GM12891 (cell line): Measurements from ENCODE around the gene ZDHHC4.

ENCODE experiments used
- POLR2A ChIP-seq: IDR thresholded peaks from 2 replicates; pipeline ENCODE4 v1.6.1; 2011; ENCODE audit warnings: low read depth, low read length, control low read depth
- POLR2AphosphoS5 ChIP-seq: IDR thresholded peaks from 2 replicates; pipeline ENCODE4 v1.6.1; 2011; ENCODE audit warnings: low read depth, low read length, control low read depth

DNA sequence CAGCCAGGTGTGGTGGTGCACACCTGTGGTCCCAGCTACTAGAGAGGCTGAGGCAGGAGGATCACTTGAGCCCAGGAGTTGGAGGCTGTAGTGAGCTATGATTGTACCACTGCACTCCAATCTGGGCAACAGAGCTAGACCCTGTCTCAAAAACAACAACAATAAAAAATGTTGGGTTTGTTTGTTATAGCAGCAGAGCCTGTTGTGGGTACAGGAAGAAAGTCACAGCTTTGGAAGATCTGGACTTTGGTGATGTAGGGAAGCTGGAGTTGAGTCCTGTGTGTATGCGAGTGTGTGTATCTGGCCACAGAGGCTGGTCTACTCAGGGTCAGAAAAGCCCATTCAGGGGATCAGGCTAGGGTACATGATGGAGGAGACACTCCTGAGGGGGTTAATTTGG, 29.9 kb upstream of the ZDHHC4 start:
- TF ChIP-seq POLR2AphosphoS5, result no peak
- TF ChIP-seq POLR2A, result no peak
